ENCODE measurements around the gene TEX13D. TPM values are rescaled to one million over a fixed set of nuclear protein-coding genes. Genes with fewer than 3 reads are reported as not detected.
"Not testable (repeated sequence)": the region's sequence is repeated elsewhere in the genome, so short reads cannot be mapped to it uniquely, and the experiment has no call there.

TEX13D gene
- polyA plus RNA-seq, 1 experiment = not detected

DNA sequence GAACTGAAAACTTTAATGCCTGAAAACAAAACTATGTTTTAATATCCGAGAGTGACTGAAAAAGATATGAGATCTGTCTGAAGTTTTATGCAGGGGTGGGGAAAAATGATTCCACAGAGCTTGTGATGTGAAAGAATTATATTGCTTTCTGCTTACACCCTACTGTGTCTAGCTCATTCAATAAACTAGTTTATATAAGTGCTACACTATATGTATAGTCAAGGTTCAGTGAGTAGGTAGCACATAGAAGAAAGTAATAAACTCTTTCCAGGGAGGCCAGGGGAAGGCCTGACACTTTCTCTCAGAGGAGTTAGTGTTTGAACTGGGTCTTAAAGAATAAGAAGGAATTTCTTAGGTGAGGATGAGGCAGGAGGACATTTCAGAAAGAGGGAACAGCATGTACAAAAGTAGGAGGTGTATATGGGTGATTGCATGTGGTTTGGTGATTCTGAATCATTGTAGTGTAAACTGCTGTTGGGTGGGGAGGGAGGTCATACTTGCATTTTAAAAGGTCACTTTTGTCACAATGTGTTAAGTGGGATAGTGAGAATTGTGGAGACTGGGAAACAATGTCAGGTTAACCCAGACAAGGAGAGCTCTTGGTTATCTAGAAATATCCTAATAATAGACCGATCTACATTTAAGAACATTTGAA lies 25.1 kb upstream of the TEX13D start:
- TF ChIP-seq, protein P1, sequence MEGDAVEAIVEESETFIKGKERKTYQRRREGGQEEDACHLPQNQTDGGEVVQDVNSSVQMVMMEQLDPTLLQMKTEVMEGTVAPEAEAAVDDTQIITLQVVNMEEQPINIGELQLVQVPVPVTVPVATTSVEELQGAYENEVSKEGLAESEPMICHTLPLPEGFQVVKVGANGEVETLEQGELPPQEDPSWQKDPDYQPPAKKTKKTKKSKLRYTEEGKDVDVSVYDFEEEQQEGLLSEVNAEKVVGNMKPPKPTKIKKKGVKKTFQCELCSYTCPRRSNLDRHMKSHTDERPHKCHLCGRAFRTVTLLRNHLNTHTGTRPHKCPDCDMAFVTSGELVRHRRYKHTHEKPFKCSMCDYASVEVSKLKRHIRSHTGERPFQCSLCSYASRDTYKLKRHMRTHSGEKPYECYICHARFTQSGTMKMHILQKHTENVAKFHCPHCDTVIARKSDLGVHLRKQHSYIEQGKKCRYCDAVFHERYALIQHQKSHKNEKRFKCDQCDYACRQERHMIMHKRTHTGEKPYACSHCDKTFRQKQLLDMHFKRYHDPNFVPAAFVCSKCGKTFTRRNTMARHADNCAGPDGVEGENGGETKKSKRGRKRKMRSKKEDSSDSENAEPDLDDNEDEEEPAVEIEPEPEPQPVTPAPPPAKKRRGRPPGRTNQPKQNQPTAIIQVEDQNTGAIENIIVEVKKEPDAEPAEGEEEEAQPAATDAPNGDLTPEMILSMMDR (IDR thresholded peaks at IDR 0.05; ENCODE audit: low read depth, low read length) = no peak
- CTCF ChIA-PET = interaction anchor here (0.5 kb wide), 1 partner anchor 90 kb away, joined by 4 read pairs; no protein-coding TSS in a partner anchor
- POLR2A ChIA-PET = no interaction called here
- H3K27me3 ChIP-seq (ENCODE audit: control insufficient read depth, insufficient read depth, low read length) = no peaks in the 10 kb centered on the region
- H3K4me3 ChIP-seq (ENCODE audit: low read depth, low read length) = no peak overlapping the region
- no peak for DNase-seq (ENCODE audit: low read depth, low spot score)
- H3K27ac ChIP-seq (ENCODE audit: low read depth, low read length) = no peak overlapping the region
- no peaks in the 10 kb centered on the region for H3K9me3 ChIP-seq (ENCODE audit: control insufficient read depth, insufficient read depth, low read length)

DNA sequence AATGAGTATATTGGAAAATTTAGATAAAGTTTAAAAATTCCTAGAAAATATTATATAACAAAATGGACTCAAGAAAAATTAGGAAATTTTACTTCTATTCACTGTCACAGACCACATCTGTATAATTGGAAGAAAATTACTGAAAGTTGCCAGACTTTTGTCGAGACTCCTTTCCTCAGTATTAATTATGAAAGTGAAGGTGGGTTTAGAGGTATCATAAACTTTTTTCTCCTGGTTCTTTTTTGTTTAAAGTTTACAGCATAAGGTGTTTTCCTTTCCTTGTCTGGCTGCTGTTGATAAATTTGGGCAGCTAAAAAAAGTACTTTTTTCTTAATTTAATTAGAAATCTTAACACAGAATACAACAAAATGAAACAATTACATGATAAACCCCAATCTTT lies 6.7 kb upstream of the TEX13D start:
- TF ChIP-seq, protein P1 (IDR thresholded peaks at IDR 0.05; ENCODE audit: low read depth, low read length) = no peak
- DNase-seq (ENCODE audit: low read depth, low spot score) = no peak
- Histone ChIP-seq H3K9me3 (ENCODE audit: control insufficient read depth, insufficient read depth, low read length) (no peaks in the 10 kb centered on the region), H3K27ac (ENCODE audit: low read depth, low read length) (no peak overlapping the region), H3K4me3 (ENCODE audit: low read depth, low read length) (no peak overlapping the region), H3K27me3 (ENCODE audit: control insufficient read depth, insufficient read depth, low read length) (no peaks in the 10 kb centered on the region)
- POLR2A ChIA-PET = no interaction called here
- CTCF ChIA-PET = no interaction called here

DNA sequence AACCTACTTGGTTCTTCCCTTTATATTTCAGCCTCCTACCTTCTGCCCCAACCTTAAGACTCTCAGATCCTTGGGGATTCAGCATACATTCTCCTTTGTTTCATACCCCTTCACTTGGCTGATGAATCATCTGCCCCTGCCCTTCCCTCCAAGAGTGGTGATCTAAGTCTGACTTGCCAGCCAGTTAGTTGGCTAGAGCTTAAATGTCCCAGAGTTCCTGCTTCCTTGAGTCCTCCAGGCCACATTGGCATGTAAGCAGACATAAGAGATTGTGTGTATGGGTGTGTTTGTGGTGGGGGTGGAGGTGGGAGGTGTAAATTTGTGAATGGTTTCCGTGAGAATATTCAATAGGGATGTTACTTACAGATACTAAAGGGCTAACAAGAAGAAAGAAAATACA lies 3.7 kb upstream of the TEX13D start:
- CTCF ChIA-PET = no interaction called here
- DNase-seq (ENCODE audit: low read depth, low spot score) = no peak
- H3K27ac ChIP-seq (ENCODE audit: low read depth, low read length) = no peak overlapping the region
- H3K27me3 ChIP-seq (ENCODE audit: control insufficient read depth, insufficient read depth, low read length) = no peaks in the 10 kb centered on the region
- H3K4me3 ChIP-seq (ENCODE audit: low read depth, low read length) = no peak overlapping the region
- TF ChIP-seq, protein P1 (IDR thresholded peaks at IDR 0.05; ENCODE audit: low read depth, low read length) = no peak
- POLR2A ChIA-PET = no interaction called here
- no peaks in the 10 kb centered on the region for H3K9me3 ChIP-seq (ENCODE audit: control insufficient read depth, insufficient read depth, low read length)

DNA sequence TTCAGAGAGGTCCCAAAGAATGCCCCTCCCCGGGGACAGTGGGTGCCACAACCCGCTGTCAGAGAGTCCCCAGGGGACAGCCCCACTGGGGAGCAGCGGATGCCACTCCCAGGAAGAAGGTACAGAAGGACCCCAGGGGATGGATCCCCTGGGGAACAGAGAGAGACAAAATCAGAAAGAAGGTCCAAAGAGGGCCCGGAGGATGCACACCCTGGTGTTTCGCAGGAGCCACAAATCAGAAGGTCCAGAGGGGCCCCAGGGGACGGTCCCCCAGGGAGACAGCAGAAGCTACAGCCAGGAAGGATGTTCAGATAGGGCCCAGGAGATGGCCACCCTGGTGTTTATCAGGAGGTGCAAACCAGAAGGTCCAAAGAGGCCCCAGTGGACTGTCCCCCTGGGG lies 1.4 kb downstream of the TEX13D start:
- POLR2A ChIA-PET = no interaction called here
- TF ChIP-seq, protein P1 (IDR thresholded peaks at IDR 0.05; ENCODE audit: low read depth, low read length) = no peak
- Histone ChIP-seq H3K4me3 (ENCODE audit: low read depth, low read length) (no peak overlapping the region), H3K27ac (ENCODE audit: low read depth, low read length) (no peak overlapping the region), H3K9me3 (ENCODE audit: control insufficient read depth, insufficient read depth, low read length) (no peaks in the 10 kb centered on the region), H3K27me3 (ENCODE audit: control insufficient read depth, insufficient read depth, low read length) (no peaks in the 10 kb centered on the region)
- no peak for DNase-seq (ENCODE audit: low read depth, low spot score)
- CTCF ChIA-PET = no interaction called here

DNA sequence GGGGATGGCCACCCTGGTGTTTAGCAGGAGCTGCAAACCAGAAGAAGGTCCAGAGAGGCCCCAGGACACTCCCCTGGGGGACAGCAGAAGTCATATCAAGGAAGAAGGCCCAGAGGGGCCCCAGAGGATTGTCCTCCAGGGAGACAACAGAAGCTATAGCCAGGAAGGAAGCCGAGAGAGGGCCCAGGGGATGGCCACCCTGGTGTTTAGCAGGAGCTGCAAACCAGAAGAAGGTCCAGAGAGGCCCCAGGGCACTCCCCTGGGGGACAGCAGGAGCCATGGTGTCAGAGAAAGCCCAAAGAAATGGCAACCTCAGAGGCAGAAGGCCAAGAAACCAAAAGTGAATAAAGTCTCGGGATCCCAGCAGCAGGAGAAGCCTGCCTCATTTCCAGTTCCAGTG lies 2.1 kb downstream of the TEX13D start:
- DNase-seq (ENCODE audit: low read depth, low spot score); H3K27me3 ChIP-seq (ENCODE audit: control insufficient read depth, insufficient read depth, low read length); H3K9me3 ChIP-seq (ENCODE audit: control insufficient read depth, insufficient read depth, low read length); H3K4me3 ChIP-seq (ENCODE audit: low read depth, low read length); CTCF ChIA-PET; POLR2A ChIA-PET; H3K27ac ChIP-seq (ENCODE audit: low read depth, low read length): not testable (repeated sequence)

All from AG04450 (cell line).